GM23338 (cell line): Measurements from ENCODE around the gene SAMD8.

Source experiments
- CREB1 ChIP-seq: fragments of 250-450 bp; sonication (Bioruptor Pico); IDR thresholded peaks from 2 replicates; pipeline ENCODE4 v1.5.0; 2020; ENCODE audit warnings: low read depth, mild to moderate bottlenecking, moderate library complexity
- EZH2 ChIP-seq: fragments of 200-600 bp; sonication (generic); IDR thresholded peaks from one replicate; pipeline ENCODE4 v1.8.0; 2017; ENCODE audit warnings: antibody characterized with exemption, mild to moderate bottlenecking, low read depth; ENCODE audit not compliant: unreplicated experiment
- EZH2phosphoT487 ChIP-seq: fragments of 200-600 bp; sonication (generic); IDR thresholded peaks from one replicate; pipeline ENCODE4 v1.8.1; 2018; ENCODE audit warnings: antibody characterized with exemption; ENCODE audit not compliant: unreplicated experiment
- JUNB ChIP-seq: IDR thresholded peaks from one replicate; pipeline ENCODE4 v1.6.1; 2016; ENCODE audit warnings: antibody characterized with exemption; ENCODE audit not compliant: unreplicated experiment
- NANOG ChIP-seq: IDR thresholded peaks from 2 replicates; pipeline ENCODE4 v1.6.1; 2016; ENCODE audit warnings: antibody characterized with exemption, borderline replicate concordance
- POLR2AphosphoS5 ChIP-seq: IDR thresholded peaks from 2 replicates; pipeline ENCODE4 v1.6.1; 2016; ENCODE audit warnings: antibody characterized with exemption, low read depth
- STAT1 ChIP-seq: IDR thresholded peaks from one replicate; pipeline ENCODE4 v1.6.1; 2016; ENCODE audit warnings: antibody characterized with exemption; ENCODE audit not compliant: unreplicated experiment
- TF ChIP-seq, protein P1 (sequence below), 2 experiments: fragments of 200-600 bp in 1 of 2; sonication (generic) in 1 of 2; conservative IDR thresholded peaks; 2 replicates each; pipeline versions ENCODE4 v1.5.1 to v1.6.1; 2016 to 2017; ENCODE audit warnings: antibody characterized with exemption in 2 of 2, low read depth in 2 of 2, mild to moderate bottlenecking in 2 of 2, moderate library complexity in 1 of 2
- TF ChIP-seq, protein P2 (sequence below): IDR thresholded peaks from one replicate; pipeline ENCODE4 v1.6.1; 2018; ENCODE audit warnings: antibody characterized with exemption; ENCODE audit not compliant: unreplicated experiment
- TF ChIP-seq, protein P3 (sequence below): IDR thresholded peaks from 2 replicates; pipeline ENCODE4 v1.6.1; 2016; ENCODE audit warnings: antibody characterized with exemption

DNA sequence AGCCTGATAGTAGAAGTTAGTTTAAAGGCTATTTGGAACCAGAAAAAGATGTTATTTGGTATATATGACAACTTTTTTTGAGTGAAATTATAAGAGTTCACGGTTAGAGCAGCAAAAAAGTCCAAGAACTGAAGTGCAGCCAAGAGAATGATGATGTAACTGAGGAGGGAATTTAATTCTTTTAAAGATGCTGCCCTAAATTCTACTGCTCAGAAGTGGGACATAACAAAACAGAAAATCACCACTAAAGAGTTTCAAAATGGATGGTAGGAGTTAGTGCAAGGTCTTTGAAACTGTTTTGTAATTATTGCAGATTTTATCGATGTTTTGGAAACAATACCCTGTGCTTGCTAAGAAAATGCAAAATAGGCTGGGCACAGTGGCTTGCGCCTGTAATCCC lies 6.5 kb downstream of the SAMD8 start:
- TF ChIP-seq JUNB (no peak), EZH2phosphoT487 (no peak), CREB1 (CRISPR knock-in tag) (no peak), STAT1 (no peak), POLR2AphosphoS5 (no peak), EZH2 (no peak), NANOG (no peak)
- TF ChIP-seq, protein P1, sequence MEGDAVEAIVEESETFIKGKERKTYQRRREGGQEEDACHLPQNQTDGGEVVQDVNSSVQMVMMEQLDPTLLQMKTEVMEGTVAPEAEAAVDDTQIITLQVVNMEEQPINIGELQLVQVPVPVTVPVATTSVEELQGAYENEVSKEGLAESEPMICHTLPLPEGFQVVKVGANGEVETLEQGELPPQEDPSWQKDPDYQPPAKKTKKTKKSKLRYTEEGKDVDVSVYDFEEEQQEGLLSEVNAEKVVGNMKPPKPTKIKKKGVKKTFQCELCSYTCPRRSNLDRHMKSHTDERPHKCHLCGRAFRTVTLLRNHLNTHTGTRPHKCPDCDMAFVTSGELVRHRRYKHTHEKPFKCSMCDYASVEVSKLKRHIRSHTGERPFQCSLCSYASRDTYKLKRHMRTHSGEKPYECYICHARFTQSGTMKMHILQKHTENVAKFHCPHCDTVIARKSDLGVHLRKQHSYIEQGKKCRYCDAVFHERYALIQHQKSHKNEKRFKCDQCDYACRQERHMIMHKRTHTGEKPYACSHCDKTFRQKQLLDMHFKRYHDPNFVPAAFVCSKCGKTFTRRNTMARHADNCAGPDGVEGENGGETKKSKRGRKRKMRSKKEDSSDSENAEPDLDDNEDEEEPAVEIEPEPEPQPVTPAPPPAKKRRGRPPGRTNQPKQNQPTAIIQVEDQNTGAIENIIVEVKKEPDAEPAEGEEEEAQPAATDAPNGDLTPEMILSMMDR (conservative IDR thresholded peaks at IDR 0.05; ENCODE audit: low read depth in 2 of 2) = no peak
- TF ChIP-seq, protein P2, sequence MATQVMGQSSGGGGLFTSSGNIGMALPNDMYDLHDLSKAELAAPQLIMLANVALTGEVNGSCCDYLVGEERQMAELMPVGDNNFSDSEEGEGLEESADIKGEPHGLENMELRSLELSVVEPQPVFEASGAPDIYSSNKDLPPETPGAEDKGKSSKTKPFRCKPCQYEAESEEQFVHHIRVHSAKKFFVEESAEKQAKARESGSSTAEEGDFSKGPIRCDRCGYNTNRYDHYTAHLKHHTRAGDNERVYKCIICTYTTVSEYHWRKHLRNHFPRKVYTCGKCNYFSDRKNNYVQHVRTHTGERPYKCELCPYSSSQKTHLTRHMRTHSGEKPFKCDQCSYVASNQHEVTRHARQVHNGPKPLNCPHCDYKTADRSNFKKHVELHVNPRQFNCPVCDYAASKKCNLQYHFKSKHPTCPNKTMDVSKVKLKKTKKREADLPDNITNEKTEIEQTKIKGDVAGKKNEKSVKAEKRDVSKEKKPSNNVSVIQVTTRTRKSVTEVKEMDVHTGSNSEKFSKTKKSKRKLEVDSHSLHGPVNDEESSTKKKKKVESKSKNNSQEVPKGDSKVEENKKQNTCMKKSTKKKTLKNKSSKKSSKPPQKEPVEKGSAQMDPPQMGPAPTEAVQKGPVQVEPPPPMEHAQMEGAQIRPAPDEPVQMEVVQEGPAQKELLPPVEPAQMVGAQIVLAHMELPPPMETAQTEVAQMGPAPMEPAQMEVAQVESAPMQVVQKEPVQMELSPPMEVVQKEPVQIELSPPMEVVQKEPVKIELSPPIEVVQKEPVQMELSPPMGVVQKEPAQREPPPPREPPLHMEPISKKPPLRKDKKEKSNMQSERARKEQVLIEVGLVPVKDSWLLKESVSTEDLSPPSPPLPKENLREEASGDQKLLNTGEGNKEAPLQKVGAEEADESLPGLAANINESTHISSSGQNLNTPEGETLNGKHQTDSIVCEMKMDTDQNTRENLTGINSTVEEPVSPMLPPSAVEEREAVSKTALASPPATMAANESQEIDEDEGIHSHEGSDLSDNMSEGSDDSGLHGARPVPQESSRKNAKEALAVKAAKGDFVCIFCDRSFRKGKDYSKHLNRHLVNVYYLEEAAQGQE = no peak
- TF ChIP-seq, protein P3, sequence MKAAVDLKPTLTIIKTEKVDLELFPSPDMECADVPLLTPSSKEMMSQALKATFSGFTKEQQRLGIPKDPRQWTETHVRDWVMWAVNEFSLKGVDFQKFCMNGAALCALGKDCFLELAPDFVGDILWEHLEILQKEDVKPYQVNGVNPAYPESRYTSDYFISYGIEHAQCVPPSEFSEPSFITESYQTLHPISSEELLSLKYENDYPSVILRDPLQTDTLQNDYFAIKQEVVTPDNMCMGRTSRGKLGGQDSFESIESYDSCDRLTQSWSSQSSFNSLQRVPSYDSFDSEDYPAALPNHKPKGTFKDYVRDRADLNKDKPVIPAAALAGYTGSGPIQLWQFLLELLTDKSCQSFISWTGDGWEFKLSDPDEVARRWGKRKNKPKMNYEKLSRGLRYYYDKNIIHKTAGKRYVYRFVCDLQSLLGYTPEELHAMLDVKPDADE = no peak
